ENCODE measurements around the gene RBMS3. TPM values are rescaled to one million over a fixed set of nuclear protein-coding genes. Genes with fewer than 3 reads are reported as not detected.

The RBMS3 gene
- total and polyA plus RNA-seq, 2 donors (not counting 1 experiment from before 2014, with no cell fraction given), result 26.9 to 68.4 TPM

GRCh38 chr3:29373131-29373680 is 92.3 kb downstream of the RBMS3 start:
- Histone ChIP-seq H3K79me2 (ENCODE audit: control insufficient read depth, insufficient read depth, low read length) (peaks cover 9% of the 10 kb centered on the region), H3K9me3 (ENCODE audit: control insufficient read depth, insufficient read depth, low read depth, low read length) (no peaks in the 10 kb centered on the region), H3K27ac (ENCODE audit: insufficient read depth, low read length) (no peak overlapping the region), H3K4me1 (ENCODE audit: control insufficient read depth, extremely low read depth, insufficient read depth, low read length) (peaks cover 4% of the 10 kb centered on the region), H3K4me3 (replicated peaks in 1 of 4; ENCODE audit: control extremely low read depth in 1 of 4, insufficient read depth in 1 of 4, low read depth in 3 of 4, low read length in 4 of 4) (no peak overlapping the region), H2AFZ (ENCODE audit: low read length) (no peak overlapping the region), H3K9ac (ENCODE audit: insufficient read depth, low read length) (no peak overlapping the region), H3K36me3 (ENCODE audit: control insufficient read depth, insufficient read depth, low read length) (no peaks in the 10 kb centered on the region), H3K27me3 (ENCODE audit: control insufficient read depth, insufficient read depth, low read length) (no peaks in the 10 kb centered on the region), H4K20me1 (ENCODE audit: control insufficient read depth, extremely low read depth, insufficient read depth, low read length) (no peaks in the 10 kb centered on the region), H3K4me2 (ENCODE audit: extremely low read depth, insufficient read depth, low read length) (no peak overlapping the region)
- peak; percentile 35 to 91 for DNase-seq (ENCODE audit: low read depth in 2 of 2)
- no peak for TF ChIP-seq EZH2 (IDR thresholded peaks at IDR 0.05; ENCODE audit: low read length, missing control alignments)
- TF ChIP-seq, protein P1, sequence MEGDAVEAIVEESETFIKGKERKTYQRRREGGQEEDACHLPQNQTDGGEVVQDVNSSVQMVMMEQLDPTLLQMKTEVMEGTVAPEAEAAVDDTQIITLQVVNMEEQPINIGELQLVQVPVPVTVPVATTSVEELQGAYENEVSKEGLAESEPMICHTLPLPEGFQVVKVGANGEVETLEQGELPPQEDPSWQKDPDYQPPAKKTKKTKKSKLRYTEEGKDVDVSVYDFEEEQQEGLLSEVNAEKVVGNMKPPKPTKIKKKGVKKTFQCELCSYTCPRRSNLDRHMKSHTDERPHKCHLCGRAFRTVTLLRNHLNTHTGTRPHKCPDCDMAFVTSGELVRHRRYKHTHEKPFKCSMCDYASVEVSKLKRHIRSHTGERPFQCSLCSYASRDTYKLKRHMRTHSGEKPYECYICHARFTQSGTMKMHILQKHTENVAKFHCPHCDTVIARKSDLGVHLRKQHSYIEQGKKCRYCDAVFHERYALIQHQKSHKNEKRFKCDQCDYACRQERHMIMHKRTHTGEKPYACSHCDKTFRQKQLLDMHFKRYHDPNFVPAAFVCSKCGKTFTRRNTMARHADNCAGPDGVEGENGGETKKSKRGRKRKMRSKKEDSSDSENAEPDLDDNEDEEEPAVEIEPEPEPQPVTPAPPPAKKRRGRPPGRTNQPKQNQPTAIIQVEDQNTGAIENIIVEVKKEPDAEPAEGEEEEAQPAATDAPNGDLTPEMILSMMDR (conservative IDR thresholded peaks at IDR 0.05 in 1 of 2, IDR thresholded peaks at IDR 0.05 in 1 of 2; ENCODE audit: low read depth in 1 of 2, low read length in 2 of 2), result no peak

GRCh38 chr3:29374226-29374625 is 93.4 kb downstream of the RBMS3 start:
- H3K4me3 ChIP-seq (replicated peaks in 1 of 4; ENCODE audit: control extremely low read depth in 1 of 4, insufficient read depth in 1 of 4, low read depth in 3 of 4, low read length in 4 of 4), result no peak overlapping the region
- H3K27ac ChIP-seq (ENCODE audit: insufficient read depth, low read length), result no peak overlapping the region
- H3K4me2 ChIP-seq (ENCODE audit: extremely low read depth, insufficient read depth, low read length), result no peak overlapping the region
- no peak overlapping the region for H2AFZ ChIP-seq (ENCODE audit: low read length)
- DNase-seq (ENCODE audit: low read depth in 2 of 2), result no peak
- peaks cover 4% of the 10 kb centered on the region for H3K4me1 ChIP-seq (ENCODE audit: control insufficient read depth, extremely low read depth, insufficient read depth, low read length)
- H3K36me3 ChIP-seq (ENCODE audit: control insufficient read depth, insufficient read depth, low read length), result no peaks in the 10 kb centered on the region
- no peak for TF ChIP-seq EZH2 (IDR thresholded peaks at IDR 0.05; ENCODE audit: low read length, missing control alignments)
- TF ChIP-seq, protein P1 (conservative IDR thresholded peaks at IDR 0.05 in 1 of 2, IDR thresholded peaks at IDR 0.05 in 1 of 2; ENCODE audit: low read depth in 1 of 2, low read length in 2 of 2), result no peak
- no peaks in the 10 kb centered on the region for H3K9me3 ChIP-seq (ENCODE audit: control insufficient read depth, insufficient read depth, low read depth, low read length)
- peaks cover 9% of the 10 kb centered on the region for H3K79me2 ChIP-seq (ENCODE audit: control insufficient read depth, insufficient read depth, low read length)
- no peaks in the 10 kb centered on the region for H3K27me3 ChIP-seq (ENCODE audit: control insufficient read depth, insufficient read depth, low read length)
- no peak overlapping the region for H3K9ac ChIP-seq (ENCODE audit: insufficient read depth, low read length)
- H4K20me1 ChIP-seq (ENCODE audit: control insufficient read depth, extremely low read depth, insufficient read depth, low read length), result no peaks in the 10 kb centered on the region

DNA sequence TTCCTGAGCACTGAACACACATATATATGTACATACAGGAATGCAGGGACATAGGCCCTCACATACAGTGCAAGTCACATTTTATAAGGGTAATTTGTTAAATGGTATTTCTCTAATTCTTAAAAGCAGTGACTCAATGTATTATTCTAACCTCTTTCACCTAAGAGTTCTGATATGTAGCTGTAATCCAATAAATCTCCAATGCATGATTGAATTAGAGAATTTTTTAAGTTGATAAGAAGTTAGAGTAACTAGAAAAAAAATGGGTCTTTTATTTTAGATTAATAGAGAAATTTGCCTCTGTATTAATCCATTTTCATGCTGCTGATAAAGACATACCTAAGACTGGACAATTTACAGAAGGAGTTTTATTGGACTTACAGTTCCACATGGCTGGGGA is 98.2 kb downstream of the RBMS3 start:
- Histone ChIP-seq H3K27ac (ENCODE audit: insufficient read depth, low read length) (no peak overlapping the region), H3K4me1 (ENCODE audit: control insufficient read depth, extremely low read depth, insufficient read depth, low read length) (no peaks in the 10 kb centered on the region), H3K4me3 (replicated peaks in 1 of 4; ENCODE audit: control extremely low read depth in 1 of 4, insufficient read depth in 1 of 4, low read depth in 3 of 4, low read length in 4 of 4) (no peak overlapping the region), H2AFZ (ENCODE audit: low read length) (no peak overlapping the region), H4K20me1 (ENCODE audit: control insufficient read depth, extremely low read depth, insufficient read depth, low read length) (no peaks in the 10 kb centered on the region), H3K27me3 (ENCODE audit: control insufficient read depth, insufficient read depth, low read length) (no peaks in the 10 kb centered on the region), H3K9ac (ENCODE audit: insufficient read depth, low read length) (no peak overlapping the region), H3K9me3 (ENCODE audit: control insufficient read depth, insufficient read depth, low read depth, low read length) (no peaks in the 10 kb centered on the region), H3K4me2 (ENCODE audit: extremely low read depth, insufficient read depth, low read length) (no peak overlapping the region), H3K79me2 (ENCODE audit: control insufficient read depth, insufficient read depth, low read length) (peaks cover 2% of the 10 kb centered on the region), H3K36me3 (ENCODE audit: control insufficient read depth, insufficient read depth, low read length) (no peaks in the 10 kb centered on the region)
- TF ChIP-seq EZH2 (IDR thresholded peaks at IDR 0.05; ENCODE audit: low read length, missing control alignments), result no peak
- TF ChIP-seq, protein P1 (conservative IDR thresholded peaks at IDR 0.05 in 1 of 2, IDR thresholded peaks at IDR 0.05 in 1 of 2; ENCODE audit: low read depth in 1 of 2, low read length in 2 of 2), result no peak
- DNase-seq (ENCODE audit: low read depth in 2 of 2), result no peak
